Dermis blood vessel endothelial cell (primary cell): ENCODE measurements around the gene CSAD. TPM values are rescaled to one million over a fixed set of nuclear protein-coding genes. Genes with fewer than 3 reads are reported as not detected.
"Not testable (repeated sequence)": the region's sequence is repeated elsewhere in the genome, so short reads cannot be mapped to it uniquely, and the experiment has no call there.

Source experiments
- DNase-seq: peaks from one replicate; pipeline ENCODE4 v3.0.0; 2010
- total RNA-seq: library from RNA; depleted of rRNA; stranded (reverse); fragments of >200 nt; gene quantifications from 2 replicates; pipeline ENCODE4 v1.2.3, GENCODE V29; 2014

The CSAD gene
- total RNA-seq, 1 donor from 2014 or later = 6.5 TPM

- DNase-seq = no peak
Measured at GRCh38 chr12:53145383-53146260, 35.1 kb downstream of the CSAD start.

DNA sequence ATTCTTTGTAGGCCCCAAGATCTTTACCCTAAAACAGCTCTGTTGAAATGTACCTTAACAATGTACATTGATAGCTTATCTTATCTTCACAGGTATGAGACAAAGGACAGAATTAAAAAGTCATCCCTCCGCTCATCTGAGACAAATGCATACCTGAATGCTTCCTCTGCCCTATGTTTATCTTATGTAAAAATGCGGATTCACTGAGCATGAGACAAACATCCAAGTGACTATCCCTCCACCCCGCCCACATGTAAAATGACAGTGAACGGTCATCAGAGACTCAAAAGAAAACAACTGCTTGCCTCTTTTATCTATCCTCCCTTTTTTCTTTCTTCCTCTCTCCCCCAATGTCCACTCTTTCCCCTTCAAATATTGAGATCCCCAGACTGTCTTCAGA is 37.4 kb downstream of the CSAD start:
- DNase-seq = no peak

DNA sequence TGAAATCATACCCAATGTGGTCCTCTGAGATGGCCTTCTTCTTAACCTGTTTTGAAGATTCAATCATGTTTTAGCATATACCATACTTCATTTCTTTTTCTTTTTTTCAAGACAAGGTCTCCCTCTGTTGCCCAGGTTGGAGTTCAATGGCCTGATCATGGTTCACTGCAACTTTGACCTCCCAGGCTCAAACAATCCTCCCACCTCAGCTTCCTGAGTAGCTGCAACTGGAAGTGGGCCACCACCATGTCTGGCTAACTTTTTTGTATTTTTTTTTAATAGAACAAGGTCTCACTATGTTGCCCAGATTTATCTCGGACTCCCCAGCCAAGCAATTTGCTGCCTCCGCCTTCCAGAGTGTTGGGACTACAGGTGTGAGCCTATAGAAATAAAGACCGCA is 47.0 kb downstream of the CSAD start:
- no peak for DNase-seq

GRCh38 chr12:53131844-53132243 is 48.9 kb downstream of the CSAD start:
- no peak for DNase-seq

DNA sequence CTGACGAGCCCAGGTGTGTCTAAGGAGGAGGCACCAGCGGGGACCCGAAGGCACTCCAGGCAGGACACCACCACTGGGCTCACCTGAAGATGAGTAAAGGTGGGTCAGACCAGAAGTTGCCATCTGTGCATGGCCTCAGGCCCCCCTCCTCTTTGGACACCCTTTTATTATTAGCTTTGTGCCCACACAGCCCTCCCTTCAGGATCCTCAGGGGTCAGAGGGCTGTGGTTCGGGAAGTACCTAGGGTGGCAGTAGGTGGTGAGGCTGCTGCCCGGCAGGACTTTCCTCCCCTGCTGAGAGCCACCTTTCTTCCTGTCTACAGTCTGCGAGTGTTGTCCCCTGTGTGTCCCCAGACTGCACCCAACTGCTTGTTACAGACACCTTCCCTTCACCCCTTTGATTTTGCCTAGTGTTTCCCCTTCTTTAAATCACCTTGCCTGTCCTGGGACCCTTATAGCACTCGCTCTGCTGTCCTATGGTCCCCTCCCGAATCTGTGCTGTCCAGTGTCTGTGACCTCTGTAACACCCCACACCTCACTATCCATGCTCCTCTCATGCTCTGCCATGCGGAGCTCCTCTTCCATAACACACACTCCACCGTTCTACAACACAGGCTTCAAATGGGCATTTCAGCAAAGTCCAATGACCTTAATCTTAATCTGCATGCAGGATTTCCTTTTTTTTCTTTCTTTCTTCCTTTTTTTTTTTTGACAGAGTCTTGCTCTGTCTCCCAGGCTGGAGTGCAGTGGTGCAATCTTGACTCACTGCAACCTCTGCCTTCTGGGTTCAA is 51.8 kb downstream of the CSAD start:
- DNase-seq = no peak

GRCh38 chr12:53127169-53127568 is 53.6 kb downstream of the CSAD start:
- DNase-seq = no peak

- DNase-seq = no peak
Measured at GRCh38 chr12:53124352-53124723, 56.4 kb downstream of the CSAD start.

GRCh38 chr12:53123578-53124351 is 57.0 kb downstream of the CSAD start:
- DNase-seq = no peak

- no peak for DNase-seq
Measured at GRCh38 chr12:53122961-53123468, 57.7 kb downstream of the CSAD start.

DNA sequence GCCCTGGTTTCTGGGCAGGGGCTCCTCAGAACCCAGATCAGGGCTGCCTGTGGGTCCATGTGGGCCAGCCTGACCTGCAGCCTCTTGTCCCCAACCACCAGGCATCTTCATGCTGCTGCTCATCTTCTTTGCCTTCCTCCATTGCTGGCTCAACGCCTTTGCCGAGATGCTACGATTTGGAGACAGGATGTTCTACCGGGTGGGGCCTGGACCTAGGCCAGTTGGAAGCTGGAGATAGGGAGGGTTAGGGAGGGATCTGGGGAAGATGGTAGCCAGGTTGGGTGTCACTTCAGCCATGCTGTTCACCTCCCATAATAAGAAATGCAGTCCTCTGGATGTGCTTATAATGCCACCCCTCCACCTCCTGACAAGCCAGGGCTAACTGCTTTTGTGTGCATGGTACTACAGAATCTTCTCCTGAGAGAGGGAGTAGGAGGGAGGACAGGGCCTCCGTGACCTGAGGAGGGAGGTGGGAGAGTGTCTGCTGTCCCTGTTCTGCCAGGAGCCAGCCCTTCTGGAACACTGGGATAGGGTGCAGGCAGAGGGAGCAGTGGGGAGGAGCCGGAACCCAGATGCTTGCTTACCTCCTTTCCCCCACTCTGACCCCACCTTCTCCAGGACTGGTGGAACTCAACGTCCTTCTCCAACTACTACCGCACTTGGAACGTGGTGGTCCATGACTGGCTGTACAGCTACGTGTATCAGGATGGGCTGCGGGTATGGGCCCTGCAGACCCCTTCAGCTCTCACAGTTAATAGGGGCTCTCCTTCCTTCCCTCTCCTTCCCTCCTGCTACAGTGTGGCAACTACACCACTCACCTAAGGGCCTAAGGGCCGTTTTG is 59.8 kb downstream of the CSAD start:
- no peak for DNase-seq

DNA sequence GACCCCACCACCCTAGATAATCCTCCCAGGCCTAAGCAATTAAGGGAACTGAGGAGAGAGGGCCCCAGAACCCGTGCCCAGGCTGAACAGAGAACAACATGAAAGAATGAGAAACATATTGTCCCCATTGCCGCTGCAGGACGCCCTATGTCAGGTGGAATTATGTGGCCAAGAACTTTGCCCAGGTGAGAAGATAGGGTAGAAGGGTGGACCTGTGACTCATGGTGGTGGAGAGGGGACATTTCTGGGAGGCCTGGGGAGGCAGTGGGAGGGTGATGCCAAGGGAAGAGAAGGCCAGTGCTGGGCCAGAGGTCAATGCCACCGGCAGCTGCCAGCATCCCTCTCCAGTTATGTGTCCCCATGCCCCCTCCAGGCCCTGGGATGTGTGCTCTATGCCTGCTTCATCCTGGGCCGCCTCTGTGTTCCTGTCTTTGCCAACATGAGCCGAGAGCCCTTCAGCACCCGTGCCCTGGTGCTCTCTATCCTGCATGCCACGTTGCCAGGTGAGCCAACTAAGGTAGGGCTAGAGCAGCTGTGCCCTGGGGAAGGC is 61.9 kb downstream of the CSAD start:
- DNase-seq = no peak

DNA sequence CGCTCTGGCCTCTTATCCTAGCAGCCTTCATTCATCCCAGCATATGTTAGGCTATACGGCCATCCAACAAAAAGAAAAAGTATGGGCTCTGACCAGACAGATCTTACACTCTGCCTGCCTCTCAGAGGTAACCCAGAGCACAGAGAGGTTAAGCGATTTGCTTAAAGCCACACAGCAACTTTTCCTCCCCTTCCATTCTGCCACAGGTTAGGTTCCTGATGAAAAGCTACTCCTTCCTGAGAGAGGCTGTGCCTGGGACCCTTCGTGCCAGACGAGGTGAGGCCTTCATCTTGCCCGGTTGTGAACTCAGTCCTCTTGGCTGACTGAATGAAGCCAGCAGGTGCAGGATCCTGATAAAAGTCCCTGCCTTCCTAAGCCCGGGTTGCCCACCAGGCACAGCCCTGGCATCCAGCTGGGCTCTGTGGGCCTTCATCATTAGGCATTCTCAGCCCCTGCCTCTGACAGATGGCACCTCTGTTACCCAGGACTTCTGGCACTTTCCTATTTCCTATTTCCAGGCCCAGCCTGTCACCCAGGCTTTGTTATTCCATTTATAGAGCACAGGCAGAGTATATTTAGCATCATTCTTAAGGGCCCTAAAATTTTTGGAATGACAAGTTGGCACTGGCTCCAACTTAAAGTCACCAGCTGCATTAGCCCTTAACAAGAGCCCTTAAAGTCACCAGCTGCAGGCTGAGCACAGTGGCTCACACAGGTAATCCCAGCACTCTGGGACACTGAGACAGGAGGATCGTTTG is 64.7 kb downstream of the CSAD start:
- no peak for DNase-seq

GRCh38 chr12:53115112-53115890 is 65.4 kb downstream of the CSAD start:
- no peak for DNase-seq

- no peak for DNase-seq
Measured at GRCh38 chr12:53113951-53114350, 66.8 kb downstream of the CSAD start.

- no peak for DNase-seq
Measured at GRCh38 chr12:53113136-53113705, 67.5 kb downstream of the CSAD start.

DNA sequence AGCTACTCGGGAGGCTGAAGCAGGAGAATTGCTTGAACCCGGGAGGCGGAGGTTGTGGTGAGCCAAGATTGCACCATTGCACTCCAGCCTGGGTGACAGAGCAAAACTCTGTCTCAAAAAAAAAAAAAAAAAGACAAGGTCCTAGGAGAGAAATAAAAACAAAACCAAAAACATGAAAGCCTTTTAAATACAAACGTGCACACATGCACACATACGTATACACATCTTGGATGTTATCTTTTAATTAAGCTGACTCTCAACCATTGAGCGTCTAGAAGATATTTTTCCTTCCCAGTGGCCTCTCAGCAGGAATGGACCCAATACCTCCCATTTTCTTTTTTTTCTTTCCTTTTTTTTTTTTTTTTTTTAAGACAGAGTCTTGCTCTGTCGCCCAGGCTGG is 68.3 kb downstream of the CSAD start:
- not testable (repeated sequence) for DNase-seq
